Measurements from ENCODE around the gene ENGASE.

GRCh38 chr17:79066963-79067362 lies 7.7 kb upstream of the ENGASE start:
- TF ChIP-seq CTCF (conservative IDR thresholded peaks at IDR 0.05 in 1 of 2, IDR thresholded peaks at IDR 0.05 in 1 of 2; ENCODE audit: extremely low read depth in 1 of 2, insufficient read depth in 1 of 2, low read depth in 1 of 2, low read length in 2 of 2) (no peak), EZH2 (IDR thresholded peaks at IDR 0.05; ENCODE audit: borderline replicate concordance, low read length) (no peak)
